Lower lobe of right lung (tissue), 2 donors: ENCODE data around the gene LILRB4. TPM values are rescaled to one million over a fixed set of nuclear protein-coding genes. Genes with fewer than 3 reads are reported as not detected.

Experiments used
- ATAC-seq, 2 donors: fragments of 200-7000 bp; cut with Tn5 transposase; one replicate each; pipeline ENCODE4 v1.9.1; 2020 to 2022; ENCODE audit warnings: mild to moderate bottlenecking in 2 of 2, moderate library complexity in 2 of 2
- DNase-seq: peaks from one replicate; pipeline ENCODE4 v3.0.0-alpha.2; 2020
- H3K27ac ChIP-seq: fragments of 200-600 bp; one replicate; pipeline ENCODE4 v1.8.0; 2022
- H3K27me3 ChIP-seq: fragments of 200-600 bp; one replicate; pipeline ENCODE4 v1.8.0; 2022; ENCODE audit warnings: low read depth
- H3K36me3 ChIP-seq: fragments of 200-600 bp; one replicate; pipeline ENCODE4 v1.8.0; 2022; ENCODE audit warnings: mild to moderate bottlenecking
- H3K4me1 ChIP-seq: fragments of 200-600 bp; one replicate; pipeline ENCODE4 v1.8.0; 2022
- H3K4me3 ChIP-seq: fragments of 200-600 bp; one replicate; pipeline ENCODE4 v1.8.0; 2022; ENCODE audit warnings: mild to moderate bottlenecking
- H3K9me3 ChIP-seq: fragments of 200-600 bp; one replicate; pipeline ENCODE4 v1.8.0; 2022
- CTCF ChIP-seq: fragments of 200-600 bp; IDR thresholded peaks from one replicate; pipeline ENCODE4 v1.8.0; 2022; ENCODE audit warnings: antibody characterized with exemption, mild to moderate bottlenecking
- intact Hi-C: fragments of 100-400 bp; cut with DNase I; formaldehyde crosslinking; loops from one replicate; pipeline ENCODE4 v1.11.0; 2022
- total RNA-seq: library from RNA; stranded (reverse); fragmentation: NEBNext Ultra II Directional; extraction: Animal tissue kit (Norgen Biotek cat#: 25700); gene quantifications from one replicate; pipeline ENCODE4 v1.2.1, GENCODE V29; 2021
- donor health status: DM: no; HTN: yes; CAD: no; lungs with severe emphysema.

The LILRB4 gene
- total RNA-seq, 1 donor from 2014 or later = 43.7 TPM

GRCh38 chr19:54648129-54648528, 14.7 kb upstream of the LILRB4 start:
- H3K9me3 ChIP-seq = no peaks in the 10 kb centered on the region
- intact Hi-C loops = no loop called here
- no peak overlapping the region for H3K4me3 ChIP-seq
- H3K27me3 ChIP-seq = peaks cover 12% of the 10 kb centered on the region
- H3K4me1 ChIP-seq = no peaks in the 10 kb centered on the region
- ATAC-seq (no peak), DNase-seq (no peak)
- H3K36me3 ChIP-seq = no peaks in the 10 kb centered on the region
- TF ChIP-seq CTCF = no peak
- H3K27ac ChIP-seq = no peak overlapping the region

GRCh38 chr19:54650108-54650655, 12.6 kb upstream of the LILRB4 start:
- ATAC-seq = no peak

GRCh38 chr19:54653181-54653809, 9.5 kb upstream of the LILRB4 start:
- ATAC-seq (no peak), DNase-seq (no peak)
- Histone ChIP-seq H3K27me3 (peaks cover 4% of the 10 kb centered on the region), H3K9me3 (no peaks in the 10 kb centered on the region), H3K4me3 (no peak overlapping the region), H3K36me3 (no peaks in the 10 kb centered on the region), H3K27ac (no peak overlapping the region), H3K4me1 (no peaks in the 10 kb centered on the region)
- TF ChIP-seq CTCF = peak; percentile 60
- intact Hi-C loops = no loop called here

More at GRCh38 chr19:54650108-54650655, 12.6 kb upstream of the LILRB4 start:
- Histone ChIP-seq H3K27me3 (peaks cover 4% of the 10 kb centered on the region), H3K36me3 (no peaks in the 10 kb centered on the region), H3K9me3 (no peaks in the 10 kb centered on the region), H3K4me3 (no peak overlapping the region), H3K27ac (no peak overlapping the region), H3K4me1 (no peaks in the 10 kb centered on the region)
- DNase-seq = no peak
- TF ChIP-seq CTCF = no peak
- intact Hi-C loops = no loop called here

GRCh38 chr19:54654447-54655321, 8.1 kb upstream of the LILRB4 start:
- intact Hi-C loops = no loop called here
- Histone ChIP-seq H3K4me3 (no peak overlapping the region), H3K27me3 (peaks cover 4% of the 10 kb centered on the region), H3K36me3 (no peaks in the 10 kb centered on the region), H3K9me3 (no peaks in the 10 kb centered on the region), H3K4me1 (no peaks in the 10 kb centered on the region), H3K27ac (no peak overlapping the region)
- DNase-seq = no peak
- TF ChIP-seq CTCF = no peak
- ATAC-seq = no peak

- no peak for TF ChIP-seq CTCF
- intact Hi-C loops = no loop called here
- no peak overlapping the region for H3K27ac ChIP-seq
- H3K27me3 ChIP-seq = peaks cover 5% of the 10 kb centered on the region
- no peak for DNase-seq
- H3K4me1 ChIP-seq = no peaks in the 10 kb centered on the region
- H3K9me3 ChIP-seq = no peaks in the 10 kb centered on the region
- no peak for ATAC-seq
- no peaks in the 10 kb centered on the region for H3K36me3 ChIP-seq
- H3K4me3 ChIP-seq = no peak overlapping the region
Observed at GRCh38 chr19:54659300-54659699, 3.5 kb upstream of the LILRB4 start.
